ENCODE measurements around the gene OR13J1. TPM values are rescaled to one million over a fixed set of nuclear protein-coding genes. Genes with fewer than 3 reads are reported as not detected.

OR13J1 gene
- total RNA-seq, 4 donors from 2014 or later: not detected

GRCh38 chr9:35840881-35841644 lies 29.1 kb downstream of the OR13J1 start:
- peak in 1 of 2 donors; percentile 35 for DNase-seq (ENCODE audit: low spot score in 2 of 2)
- WGBS: 89% methylated on average over 12 of the region's 15 CpGs

GRCh38 chr9:35839926-35840325 lies 30.3 kb downstream of the OR13J1 start:
- no peak overlapping the region for H3K4me3 ChIP-seq
- no peak overlapping the region for H3K27ac ChIP-seq
- peaks cover 40% of the 10 kb centered on the region for H3K4me1 ChIP-seq
- H3K27me3 ChIP-seq: no peaks in the 10 kb centered on the region
- TF ChIP-seq, protein P1, sequence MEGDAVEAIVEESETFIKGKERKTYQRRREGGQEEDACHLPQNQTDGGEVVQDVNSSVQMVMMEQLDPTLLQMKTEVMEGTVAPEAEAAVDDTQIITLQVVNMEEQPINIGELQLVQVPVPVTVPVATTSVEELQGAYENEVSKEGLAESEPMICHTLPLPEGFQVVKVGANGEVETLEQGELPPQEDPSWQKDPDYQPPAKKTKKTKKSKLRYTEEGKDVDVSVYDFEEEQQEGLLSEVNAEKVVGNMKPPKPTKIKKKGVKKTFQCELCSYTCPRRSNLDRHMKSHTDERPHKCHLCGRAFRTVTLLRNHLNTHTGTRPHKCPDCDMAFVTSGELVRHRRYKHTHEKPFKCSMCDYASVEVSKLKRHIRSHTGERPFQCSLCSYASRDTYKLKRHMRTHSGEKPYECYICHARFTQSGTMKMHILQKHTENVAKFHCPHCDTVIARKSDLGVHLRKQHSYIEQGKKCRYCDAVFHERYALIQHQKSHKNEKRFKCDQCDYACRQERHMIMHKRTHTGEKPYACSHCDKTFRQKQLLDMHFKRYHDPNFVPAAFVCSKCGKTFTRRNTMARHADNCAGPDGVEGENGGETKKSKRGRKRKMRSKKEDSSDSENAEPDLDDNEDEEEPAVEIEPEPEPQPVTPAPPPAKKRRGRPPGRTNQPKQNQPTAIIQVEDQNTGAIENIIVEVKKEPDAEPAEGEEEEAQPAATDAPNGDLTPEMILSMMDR (IDR thresholded peaks at IDR 0.05): no peak
- no peak for TF ChIP-seq EP300 (IDR thresholded peaks at IDR 0.05)
- no peak for TF ChIP-seq POLR2A (IDR thresholded peaks at IDR 0.05)
- no peak for TF ChIP-seq POLR2AphosphoS5 (IDR thresholded peaks at IDR 0.05)
- WGBS: 87% methylated on average over 5 of the region's 5 CpGs
- no peaks in the 10 kb centered on the region for H3K36me3 ChIP-seq
- no peak for DNase-seq (ENCODE audit: low spot score in 2 of 2)
- no peaks in the 10 kb centered on the region for H3K9me3 ChIP-seq

More at GRCh38 chr9:35840881-35841644, 29.1 kb downstream of the OR13J1 start:
- no peaks in the 10 kb centered on the region for H3K27me3 ChIP-seq
- no peaks in the 10 kb centered on the region for H3K9me3 ChIP-seq
- no peaks in the 10 kb centered on the region for H3K36me3 ChIP-seq
- H3K27ac ChIP-seq: no peak overlapping the region
- H3K4me1 ChIP-seq: peaks cover 41% of the 10 kb centered on the region
- TF ChIP-seq, protein P1 (IDR thresholded peaks at IDR 0.05): no peak
- TF ChIP-seq EP300 (IDR thresholded peaks at IDR 0.05) (no peak), POLR2AphosphoS5 (IDR thresholded peaks at IDR 0.05) (no peak), POLR2A (IDR thresholded peaks at IDR 0.05) (no peak)
- no peak overlapping the region for H3K4me3 ChIP-seq

DNA sequence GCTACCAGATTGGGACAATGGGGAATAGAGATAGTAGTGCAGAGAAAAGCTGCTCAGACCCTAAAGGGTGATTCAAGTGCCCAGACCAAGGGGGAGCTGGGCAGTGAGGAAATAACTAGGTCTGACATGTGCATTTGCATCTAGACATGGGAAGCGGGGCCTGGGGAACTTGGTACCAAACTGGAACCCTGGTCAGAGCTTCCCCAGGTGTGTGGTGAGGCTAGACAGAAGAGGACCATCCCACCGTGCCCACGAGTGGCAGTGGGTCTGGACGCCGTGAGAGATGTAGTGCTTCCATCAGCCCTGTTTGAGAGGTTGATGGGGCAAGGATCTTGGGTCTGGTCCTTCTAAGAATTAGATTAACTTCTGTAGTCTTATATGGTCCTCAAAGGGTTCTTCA lies 33.6 kb downstream of the OR13J1 start:
- no peak for TF ChIP-seq EP300 (IDR thresholded peaks at IDR 0.05)
- TF ChIP-seq POLR2AphosphoS5 (IDR thresholded peaks at IDR 0.05): no peak
- TF ChIP-seq, protein P1 (IDR thresholded peaks at IDR 0.05): no peak
- no peak for TF ChIP-seq POLR2A (IDR thresholded peaks at IDR 0.05)
- Histone ChIP-seq H3K27ac (no peak overlapping the region), H3K4me1 (peaks cover 38% of the 10 kb centered on the region), H3K27me3 (no peaks in the 10 kb centered on the region), H3K4me3 (no peak overlapping the region), H3K36me3 (no peaks in the 10 kb centered on the region), H3K9me3 (no peaks in the 10 kb centered on the region)
- DNase-seq (ENCODE audit: low spot score in 2 of 2): no peak
- WGBS: 99% methylated on average over 5 of the region's 5 CpGs

- TF ChIP-seq EP300 (IDR thresholded peaks at IDR 0.05) (no peak), POLR2A (IDR thresholded peaks at IDR 0.05) (no peak), POLR2AphosphoS5 (IDR thresholded peaks at IDR 0.05) (no peak)
- TF ChIP-seq, protein P1 (IDR thresholded peaks at IDR 0.05): no peak
- no peak overlapping the region for H3K27ac ChIP-seq
Observed at GRCh38 chr9:35835766-35836165, 34.4 kb downstream of the OR13J1 start.

GRCh38 chr9:35835216-35835632 lies 35.0 kb downstream of the OR13J1 start:
- H3K27ac ChIP-seq: no peak overlapping the region
- peaks cover 41% of the 10 kb centered on the region for H3K4me1 ChIP-seq

More at GRCh38 chr9:35835766-35836165, 34.4 kb downstream of the OR13J1 start:
- no peaks in the 10 kb centered on the region for H3K9me3 ChIP-seq
- H3K4me3 ChIP-seq: no peak overlapping the region
- DNase-seq (ENCODE audit: low spot score in 2 of 2): no peak
- no peaks in the 10 kb centered on the region for H3K27me3 ChIP-seq
- peaks cover 36% of the 10 kb centered on the region for H3K4me1 ChIP-seq
- 88% methylated on average over 2 of the region's 2 CpGs for WGBS
- no peaks in the 10 kb centered on the region for H3K36me3 ChIP-seq

More at GRCh38 chr9:35835216-35835632, 35.0 kb downstream of the OR13J1 start:
- Histone ChIP-seq H3K27me3 (no peaks in the 10 kb centered on the region), H3K9me3 (no peaks in the 10 kb centered on the region), H3K36me3 (no peaks in the 10 kb centered on the region), H3K4me3 (no peak overlapping the region)
- TF ChIP-seq, protein P1 (IDR thresholded peaks at IDR 0.05): peak in 1 of 2 donors; percentile 30
- TF ChIP-seq EP300 (IDR thresholded peaks at IDR 0.05): no peak
- WGBS: 74% methylated on average over 3 of the region's 3 CpGs
- DNase-seq (ENCODE audit: low spot score in 2 of 2): peak in 1 of 2 donors; percentile 70

Measured in suprapubic skin (tissue), 4 donors.